ENCODE data around the gene C5.
"Not testable (repeated sequence)": the region's sequence is repeated elsewhere in the genome, so short reads cannot be mapped to it uniquely, and the experiment has no call there.

Gene C5

GRCh38 chr9:121048175-121048574 lies 1.9 kb downstream of the C5 start:
- DNase-seq (ENCODE audit: low read depth), result no peak

- no peak for DNase-seq (ENCODE audit: low read depth)
Observed at GRCh38 chr9:121038804-121039203, 11.3 kb downstream of the C5 start.

GRCh38 chr9:121038362-121038761 lies 11.7 kb downstream of the C5 start:
- no peak for DNase-seq (ENCODE audit: low read depth)

- not testable (repeated sequence) for DNase-seq (ENCODE audit: low read depth)
Observed at GRCh38 chr9:121035717-121036116, 14.4 kb downstream of the C5 start.

- no peak for DNase-seq (ENCODE audit: low read depth)
Observed at GRCh38 chr9:121034529-121034928, 15.5 kb downstream of the C5 start.

- DNase-seq (ENCODE audit: low read depth), result no peak
Observed at GRCh38 chr9:121029469-121029868, 20.6 kb downstream of the C5 start.

GRCh38 chr9:121028285-121028684 lies 21.8 kb downstream of the C5 start:
- not testable (repeated sequence) for DNase-seq (ENCODE audit: low read depth)

- DNase-seq (ENCODE audit: low read depth), result no peak
Observed at GRCh38 chr9:121026768-121027167, 23.3 kb downstream of the C5 start.

GRCh38 chr9:121026260-121026691 lies 23.8 kb downstream of the C5 start:
- DNase-seq (ENCODE audit: low read depth), result no peak

- no peak for DNase-seq (ENCODE audit: low read depth)
Observed at GRCh38 chr9:121024237-121024636, 25.8 kb downstream of the C5 start.

GRCh38 chr9:121023064-121023463 lies 27.0 kb downstream of the C5 start:
- DNase-seq (ENCODE audit: low read depth), result no peak

- no peak for DNase-seq (ENCODE audit: low read depth)
Observed at GRCh38 chr9:121021301-121021700, 28.8 kb downstream of the C5 start.

- no peak for DNase-seq (ENCODE audit: low read depth)
Observed at GRCh38 chr9:121019273-121019672, 30.8 kb downstream of the C5 start.

- no peak for DNase-seq (ENCODE audit: low read depth)
Observed at GRCh38 chr9:121013911-121014310, 36.2 kb downstream of the C5 start.

GRCh38 chr9:121009650-121010049 lies 40.4 kb downstream of the C5 start:
- DNase-seq (ENCODE audit: low read depth), result no peak

GRCh38 chr9:120999317-120999716 lies 50.8 kb downstream of the C5 start:
- DNase-seq (ENCODE audit: low read depth), result no peak

- no peak for DNase-seq (ENCODE audit: low read depth)
Observed at GRCh38 chr9:120998111-120998510, 52.0 kb downstream of the C5 start.

GRCh38 chr9:120997502-120997901 lies 52.6 kb downstream of the C5 start:
- DNase-seq (ENCODE audit: low read depth), result no peak

GRCh38 chr9:120996409-120996808 lies 53.7 kb downstream of the C5 start:
- no peak for DNase-seq (ENCODE audit: low read depth)

GRCh38 chr9:120989065-120989464 lies 61.0 kb downstream of the C5 start:
- no peak for DNase-seq (ENCODE audit: low read depth)

GRCh38 chr9:120985819-120986222 lies 64.3 kb downstream of the C5 start:
- no peak for DNase-seq (ENCODE audit: low read depth)

GRCh38 chr9:120983259-120983837 lies 66.7 kb downstream of the C5 start:
- no peak for DNase-seq (ENCODE audit: low read depth)

- DNase-seq (ENCODE audit: low read depth), result no peak
Observed at GRCh38 chr9:120982836-120983235, 67.2 kb downstream of the C5 start.

GRCh38 chr9:120980951-120981350 lies 69.1 kb downstream of the C5 start:
- DNase-seq (ENCODE audit: low read depth), result no peak

GRCh38 chr9:120979797-120980196 lies 70.3 kb downstream of the C5 start:
- DNase-seq (ENCODE audit: low read depth), result no peak
